Colonic mucosa (tissue), 4 donors: ENCODE results near the gene MB21D2. TPM values are rescaled to one million over a fixed set of nuclear protein-coding genes. Genes with fewer than 3 reads are reported as not detected.

Source experiments
- DNase-seq: peaks from one replicate; pipeline ENCODE4 v3.0.0-alpha.2; 2020
- H3K27ac ChIP-seq: fragments of 200-600 bp; one replicate; pipeline ENCODE4 v1.8.0; 2021
- H3K27me3 ChIP-seq: fragments of 200-600 bp; one replicate; pipeline ENCODE4 v1.8.0; 2021
- H3K36me3 ChIP-seq: fragments of 200-600 bp; one replicate; pipeline ENCODE4 v1.8.0; 2021
- H3K4me1 ChIP-seq: fragments of 200-600 bp; one replicate; pipeline ENCODE4 v1.8.0; 2021; ENCODE audit warnings: mild to moderate bottlenecking
- H3K4me3 ChIP-seq: fragments of 200-600 bp; one replicate; pipeline ENCODE4 v1.8.0; 2021
- H3K9ac ChIP-seq, 2 donors: one replicate each; pipeline ENCODE4 v1.7.0; 2013; ENCODE audit warnings: control low read depth in 2 of 2, low read depth in 2 of 2, low read length in 2 of 2
- H3K9me3 ChIP-seq: fragments of 200-600 bp; one replicate; pipeline ENCODE4 v1.8.0; 2021
- CTCF ChIP-seq: fragments of 200-600 bp; IDR thresholded peaks from one replicate; pipeline ENCODE4 v1.8.0; 2022; ENCODE audit warnings: antibody characterized with exemption, mild to moderate bottlenecking
- intact Hi-C: fragments of 100-400 bp; cut with DNase I; formaldehyde crosslinking; loops from one replicate; pipeline ENCODE4 v1.14.1; 2022
- total RNA-seq, 2 donors: library from RNA; stranded (reverse); fragmentation: NEBNext Ultra II Directional in 1 of 2; extraction: Animal tissue kit (Norgen Biotek cat#: 25700) in 1 of 2; gene quantifications; one replicate each; pipeline ENCODE4 v1.2.1, GENCODE V29; 2021
- donor health status: healthy.
- donor health status: DM: no; HTN: no; CAD: no.
- donor health status: DM: no; HTN: no; CAD: no.

MB21D2 gene
- total RNA-seq, 2 donors from 2014 or later: 2.8 to 4.4 TPM

DNA sequence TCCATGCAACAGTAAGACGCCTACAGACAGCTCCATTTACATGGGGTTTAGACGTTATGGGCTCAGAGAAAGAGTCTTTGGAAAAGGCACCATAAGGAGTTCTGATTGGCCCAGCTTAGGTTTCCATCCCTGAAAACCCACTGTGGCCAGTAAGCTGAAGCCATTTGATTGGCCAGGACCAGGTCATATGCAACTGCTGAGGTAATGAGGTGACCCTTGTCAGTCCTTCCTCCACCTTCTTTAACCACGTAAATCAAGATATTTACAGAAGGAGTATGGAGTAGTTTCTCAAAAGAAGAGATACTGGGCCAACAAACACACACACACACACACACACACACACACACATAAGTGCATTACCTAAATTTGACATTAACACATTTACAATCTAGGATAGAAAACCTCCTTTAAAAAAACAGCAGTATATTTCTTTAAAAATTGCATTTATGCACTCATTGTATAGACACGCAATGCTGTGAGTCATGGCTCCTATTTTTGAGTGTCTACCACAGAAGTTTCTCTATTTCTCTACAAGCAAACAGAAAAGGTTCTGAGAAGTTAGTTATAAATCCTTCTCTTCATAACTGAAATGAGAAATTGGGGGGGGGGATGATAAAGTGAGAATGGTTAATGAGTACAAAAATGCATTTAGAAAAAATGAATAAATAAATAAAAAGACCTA lies 16.3 kb upstream of the MB21D2 start:
- DNase-seq: no peak
- intact Hi-C loops: no loop called here
- TF ChIP-seq CTCF: no peak
- Histone ChIP-seq H3K4me3 (no peak overlapping the region), H3K9ac (no peak overlapping the region), H3K9me3 (no peaks in the 10 kb centered on the region), H3K36me3 (no peaks in the 10 kb centered on the region), H3K4me1 (no peaks in the 10 kb centered on the region), H3K27me3 (no peaks in the 10 kb centered on the region), H3K27ac (no peak overlapping the region)

GRCh38 chr3:192933259-192933658 lies 15.6 kb upstream of the MB21D2 start:
- no peak overlapping the region for H3K27ac ChIP-seq
- intact Hi-C loops: no loop called here
- no peak for TF ChIP-seq CTCF

DNA sequence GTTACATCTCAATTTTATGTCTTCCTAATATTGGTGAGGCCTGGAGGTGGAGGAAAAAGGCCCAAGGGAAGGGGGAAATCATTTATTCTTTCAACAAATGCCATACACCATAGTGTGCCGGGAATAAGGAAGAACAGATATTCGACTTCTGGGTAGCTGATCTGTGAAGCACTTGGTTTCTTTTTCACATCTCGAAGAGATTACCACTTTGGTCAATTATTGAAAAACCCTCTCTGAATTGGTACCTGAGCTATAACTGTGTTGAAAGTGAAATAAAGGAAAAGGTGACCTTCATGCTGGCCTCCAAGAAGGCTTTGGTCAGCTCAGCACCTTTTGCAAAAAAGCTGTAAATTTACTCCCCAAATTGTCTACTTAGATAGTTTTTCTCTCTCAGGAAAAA lies 14.2 kb upstream of the MB21D2 start:
- intact Hi-C loops: no loop called here
- Histone ChIP-seq H3K36me3 (no peaks in the 10 kb centered on the region), H3K9me3 (no peaks in the 10 kb centered on the region), H3K27me3 (no peaks in the 10 kb centered on the region), H3K4me3 (no peak overlapping the region), H3K9ac (no peak overlapping the region), H3K4me1 (no peaks in the 10 kb centered on the region), H3K27ac (no peak overlapping the region)
- DNase-seq: no peak
- TF ChIP-seq CTCF: no peak

More at GRCh38 chr3:192933259-192933658, 15.6 kb upstream of the MB21D2 start:
- H3K4me1 ChIP-seq: no peaks in the 10 kb centered on the region
- H3K27me3 ChIP-seq: no peaks in the 10 kb centered on the region
- no peaks in the 10 kb centered on the region for H3K9me3 ChIP-seq
- no peaks in the 10 kb centered on the region for H3K36me3 ChIP-seq
- no peak overlapping the region for H3K9ac ChIP-seq
- H3K4me3 ChIP-seq: no peak overlapping the region
- no peak for DNase-seq

GRCh38 chr3:192930577-192930976 lies 12.9 kb upstream of the MB21D2 start:
- intact Hi-C loops: no loop called here
- H3K9ac ChIP-seq: no peak overlapping the region
- no peaks in the 10 kb centered on the region for H3K36me3 ChIP-seq
- no peaks in the 10 kb centered on the region for H3K9me3 ChIP-seq
- no peak overlapping the region for H3K4me3 ChIP-seq
- no peaks in the 10 kb centered on the region for H3K4me1 ChIP-seq
- DNase-seq: no peak
- H3K27me3 ChIP-seq: no peaks in the 10 kb centered on the region
- no peak for TF ChIP-seq CTCF
- H3K27ac ChIP-seq: no peak overlapping the region

GRCh38 chr3:192929755-192930547 lies 12.3 kb upstream of the MB21D2 start:
- intact Hi-C loops: no loop called here
- no peak overlapping the region for H3K4me3 ChIP-seq
- TF ChIP-seq CTCF: no peak
- H3K27me3 ChIP-seq: no peaks in the 10 kb centered on the region
- no peaks in the 10 kb centered on the region for H3K36me3 ChIP-seq
- H3K4me1 ChIP-seq: no peaks in the 10 kb centered on the region
- H3K9me3 ChIP-seq: no peaks in the 10 kb centered on the region
- H3K27ac ChIP-seq: no peak overlapping the region
- no peak overlapping the region for H3K9ac ChIP-seq
- DNase-seq: no peak
